T follicular helper cell (primary cell): ENCODE results near the gene NMT1.

Experiments used
- DNase-seq: peaks from one replicate; pipeline ENCODE4 v3.0.0-alpha.2; 2020; ENCODE audit warnings: low read depth
- total RNA-seq, 2 experiments: gene quantifications; one replicate each; lab custom pipeline; 2026; lab: John Stamatoyannopoulos, UW

The NMT1 gene
- total RNA-seq: 171 to 227 reads per million in 2 experiments

DNA sequence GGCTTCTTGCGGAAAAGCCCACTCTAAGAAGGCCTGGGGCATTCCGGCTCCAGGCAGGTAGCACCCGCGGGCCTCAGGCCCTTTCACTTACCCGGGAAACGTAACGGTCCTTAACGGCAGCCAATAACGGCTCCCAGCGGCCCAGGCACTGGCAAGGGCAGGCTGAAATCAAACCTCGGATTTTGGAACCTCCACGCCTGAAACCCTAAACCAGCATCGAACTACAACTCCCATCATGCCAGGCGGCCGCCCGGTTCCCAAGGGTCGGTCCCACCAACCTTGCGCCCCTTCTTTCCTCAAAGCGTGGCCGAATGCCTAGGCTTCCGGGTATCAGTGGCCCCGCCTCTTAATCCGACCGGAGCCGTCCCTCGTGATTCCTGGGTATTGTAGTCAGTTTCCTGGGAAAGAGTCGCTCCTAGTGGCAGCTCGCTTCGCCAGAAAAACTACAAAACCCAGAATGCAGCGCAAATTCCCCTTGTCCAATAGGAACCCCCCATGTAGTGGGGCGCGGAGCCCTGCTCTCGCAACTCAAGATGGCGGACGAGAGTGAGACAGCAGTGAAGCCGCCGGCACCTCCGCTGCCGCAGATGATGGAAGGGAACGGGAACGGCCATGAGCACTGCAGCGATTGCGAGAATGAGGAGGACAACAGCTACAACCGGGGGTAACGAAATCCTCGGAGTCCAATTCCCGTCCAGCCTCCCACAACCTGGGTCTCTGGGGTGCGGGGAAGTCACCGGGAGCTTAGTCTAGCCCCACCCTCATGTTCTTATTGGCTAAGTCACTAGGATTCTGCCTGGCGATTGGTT, at the start of gene NMT1:
Gene NMT1 (plus strand): TSS at position 521 of the 809 bp plus-strand sequence. CDS start 13 bp downstream, at position 534.
- DNase-seq: peak; percentile 93

DNA sequence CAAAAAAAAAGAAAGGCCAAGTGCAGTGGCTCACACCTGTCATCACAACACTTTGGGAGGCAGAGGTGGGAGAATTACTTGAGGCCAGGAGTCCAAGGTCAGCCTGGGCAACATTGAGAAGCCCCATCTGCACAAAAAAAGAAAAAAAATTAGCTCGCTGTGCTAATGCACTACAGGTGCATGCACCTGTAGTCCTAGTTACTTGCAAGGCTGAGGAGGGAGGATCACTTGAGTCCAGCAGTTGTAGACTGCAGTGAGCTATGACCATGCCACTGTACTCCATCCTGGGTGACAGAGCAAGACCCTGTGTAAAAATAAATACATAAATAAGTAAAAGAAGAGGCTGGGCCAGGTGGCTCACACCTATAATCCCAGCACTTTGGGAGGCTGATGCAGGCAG, 49.4 kb upstream of the NMT1 start:
- DNase-seq: no peak

DNA sequence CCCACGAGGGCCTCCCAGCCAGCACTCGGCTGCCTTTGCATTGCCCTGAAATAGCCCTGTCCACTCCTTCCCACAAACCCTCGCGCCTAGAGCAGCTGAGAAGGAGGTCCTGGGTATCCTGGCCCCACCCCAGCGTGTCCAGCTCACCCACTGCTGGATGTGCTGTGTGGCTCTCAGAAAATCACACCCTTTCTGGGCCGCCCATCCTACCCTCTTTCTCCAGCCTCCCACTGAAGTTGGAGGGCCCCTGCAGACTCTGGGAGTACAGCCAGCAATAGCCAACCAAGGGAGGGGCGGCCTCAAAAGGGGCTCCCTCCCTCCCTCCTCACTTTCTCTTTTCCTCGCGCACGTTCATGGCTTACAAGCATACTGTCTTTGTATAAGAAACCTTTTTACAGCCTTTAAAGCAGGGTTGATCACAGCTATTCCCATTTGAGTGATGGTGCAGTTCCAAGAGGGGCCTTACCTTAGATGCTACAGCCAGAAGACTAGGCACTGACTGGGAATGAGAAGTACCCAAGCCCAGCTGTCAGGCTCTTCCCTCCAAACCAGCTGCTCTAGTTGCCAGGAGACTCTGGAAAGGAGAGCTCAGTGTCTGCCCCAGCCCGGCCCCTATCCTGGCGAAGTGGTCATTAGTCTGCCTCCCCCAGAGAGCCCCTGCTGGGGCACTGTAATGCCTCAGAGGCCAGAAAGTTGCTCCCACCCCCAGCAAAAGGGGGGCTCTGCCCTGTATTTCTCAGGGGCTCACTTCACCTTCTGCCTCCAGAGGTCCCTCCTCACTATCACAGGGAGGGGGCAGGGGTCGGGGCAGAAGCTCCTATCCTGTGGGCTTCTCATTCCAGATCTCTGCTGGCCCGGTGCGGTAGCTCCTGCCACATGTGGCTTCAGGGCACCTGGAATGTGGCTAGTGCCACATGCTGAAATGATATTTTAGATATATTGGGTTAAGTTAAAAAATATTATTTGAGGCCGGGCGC, 47.8 kb upstream of the NMT1 start:
- no peak for DNase-seq

DNA sequence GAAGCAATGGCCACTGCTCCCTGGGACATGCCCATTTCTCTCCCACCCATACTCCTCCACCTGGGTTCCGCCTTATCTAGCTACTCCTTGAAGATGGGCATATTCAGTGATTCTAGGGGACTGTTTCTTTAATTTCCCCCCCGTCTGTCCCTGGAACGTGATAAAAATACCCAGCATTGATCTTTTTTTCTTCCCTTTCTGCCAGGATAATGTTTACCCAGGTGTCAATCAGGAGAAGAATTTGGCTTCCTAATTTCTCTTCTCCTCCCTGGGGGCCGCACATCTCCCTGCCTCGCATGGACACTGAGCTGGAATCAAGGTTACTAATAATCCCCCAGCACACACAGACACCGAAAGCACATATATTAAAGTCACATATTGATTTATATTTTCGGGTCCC, 44.9 kb upstream of the NMT1 start:
- no peak for DNase-seq

DNA sequence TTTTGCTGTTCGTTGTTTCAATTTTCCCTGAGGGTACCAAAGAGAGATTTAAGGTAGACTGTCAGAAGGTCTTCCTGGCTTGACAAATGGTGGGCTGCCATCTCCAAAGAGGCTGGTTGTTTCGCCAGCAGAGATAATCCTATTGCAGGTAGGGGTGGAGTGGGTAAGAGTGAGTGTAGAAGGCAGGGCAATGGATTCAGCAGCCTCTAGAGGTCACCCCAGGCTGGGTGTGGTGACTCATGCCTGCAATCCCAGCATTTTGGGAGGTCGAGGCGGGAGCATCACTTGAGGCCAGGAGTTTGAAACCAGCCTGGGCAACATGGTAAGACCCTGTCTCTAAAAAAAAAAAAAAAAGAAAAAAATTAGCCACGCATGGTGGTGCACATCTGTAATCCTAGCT, 44.3 kb upstream of the NMT1 start:
- DNase-seq: no peak

DNA sequence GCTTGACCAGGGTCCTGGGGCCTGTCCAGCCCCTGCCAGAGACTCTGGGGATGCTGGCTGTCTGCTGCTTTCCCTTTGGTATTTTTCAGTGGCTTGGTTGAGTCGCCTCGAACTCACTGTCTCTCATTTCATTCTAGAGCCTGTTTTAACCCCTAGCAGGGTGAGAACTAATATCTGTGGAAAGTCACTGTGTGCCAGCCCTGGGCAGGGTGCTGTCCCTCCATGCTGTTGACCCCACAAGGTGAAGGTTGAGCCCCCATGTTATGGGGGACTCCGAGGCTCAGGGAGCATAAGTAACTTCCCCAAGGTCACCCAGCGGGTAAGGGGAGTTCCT, 42.6 kb upstream of the NMT1 start:
- no peak for DNase-seq

DNA sequence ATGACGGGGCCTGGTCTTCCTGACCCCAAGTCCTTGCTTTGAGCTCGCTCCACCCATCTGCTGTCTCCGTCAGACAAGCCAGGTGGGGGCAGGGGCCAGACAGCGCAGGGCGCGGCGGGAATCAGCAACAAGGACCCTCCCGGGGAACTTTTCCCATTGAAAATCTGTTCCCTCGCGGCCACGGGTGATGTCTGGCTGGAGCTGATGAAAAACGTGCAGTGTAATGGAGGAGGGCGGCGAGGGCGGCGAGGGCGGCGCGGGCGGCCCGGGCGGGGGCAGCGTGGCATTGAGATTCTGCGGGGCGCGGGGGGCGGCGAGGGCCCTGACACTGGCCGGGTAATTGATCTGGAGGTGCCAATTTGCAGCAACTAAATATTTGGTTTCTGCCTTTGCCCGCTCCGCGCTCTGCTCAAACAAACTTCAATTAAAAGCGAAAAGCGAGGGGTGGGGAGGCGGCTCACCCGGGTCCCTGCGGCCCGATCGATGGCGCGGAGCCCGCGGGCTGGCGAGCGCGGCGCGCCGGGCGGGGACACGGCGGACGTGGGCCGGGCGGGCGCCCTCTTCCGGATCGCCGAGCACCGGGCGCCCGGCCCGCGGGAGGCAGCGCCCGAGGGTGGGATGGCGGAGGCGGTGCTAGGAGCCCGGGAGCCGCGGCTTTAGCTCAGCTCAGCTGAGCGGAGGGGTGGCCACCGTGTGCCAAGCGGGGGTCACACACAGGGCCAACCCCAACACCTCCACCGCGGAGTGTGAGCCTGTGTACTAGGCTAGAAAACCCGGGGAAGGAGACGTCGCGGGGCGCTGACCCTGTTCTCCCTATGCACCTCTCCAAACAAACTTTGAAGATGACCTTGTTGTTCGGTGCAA, 42.0 kb upstream of the NMT1 start:
- DNase-seq: no peak

DNA sequence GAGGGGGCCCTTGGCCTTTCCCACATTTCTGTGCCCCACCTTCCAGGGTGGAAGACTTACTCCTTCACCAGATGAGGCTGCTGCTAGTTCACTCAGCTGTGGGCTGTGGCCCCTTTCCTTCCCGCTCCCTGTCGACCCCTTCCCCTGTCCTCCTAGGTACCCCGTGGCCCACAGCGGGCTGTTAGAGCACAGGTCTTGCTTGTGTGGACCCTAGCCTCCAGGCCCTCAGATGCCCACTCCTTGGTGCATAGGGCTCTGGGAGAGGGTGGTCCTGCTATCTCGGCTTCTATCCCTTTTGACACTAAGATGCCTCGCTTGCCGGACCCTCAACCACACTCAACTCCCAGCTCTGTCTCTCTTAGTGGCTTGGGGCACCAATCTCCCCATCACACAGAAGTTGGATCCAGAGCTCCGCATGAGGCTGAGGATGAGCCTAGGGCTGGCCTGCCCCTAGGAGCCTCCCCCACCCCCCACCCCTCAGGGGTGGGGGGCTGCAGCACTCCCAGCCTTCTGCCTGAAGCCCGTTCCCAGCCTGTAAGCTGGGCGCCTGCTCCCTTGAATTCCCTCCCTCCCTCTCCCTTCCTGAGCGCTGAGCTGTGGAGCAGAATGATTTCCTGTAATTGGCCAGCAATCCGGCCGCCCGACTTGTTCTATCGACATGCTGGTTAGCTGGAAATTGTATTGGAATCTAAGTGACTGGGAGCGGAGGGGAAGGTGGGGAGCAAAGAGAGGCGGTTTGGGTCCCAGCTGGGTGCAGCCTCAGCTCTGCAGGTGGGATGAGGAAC, 40.6 kb upstream of the NMT1 start:
- no peak for DNase-seq

DNA sequence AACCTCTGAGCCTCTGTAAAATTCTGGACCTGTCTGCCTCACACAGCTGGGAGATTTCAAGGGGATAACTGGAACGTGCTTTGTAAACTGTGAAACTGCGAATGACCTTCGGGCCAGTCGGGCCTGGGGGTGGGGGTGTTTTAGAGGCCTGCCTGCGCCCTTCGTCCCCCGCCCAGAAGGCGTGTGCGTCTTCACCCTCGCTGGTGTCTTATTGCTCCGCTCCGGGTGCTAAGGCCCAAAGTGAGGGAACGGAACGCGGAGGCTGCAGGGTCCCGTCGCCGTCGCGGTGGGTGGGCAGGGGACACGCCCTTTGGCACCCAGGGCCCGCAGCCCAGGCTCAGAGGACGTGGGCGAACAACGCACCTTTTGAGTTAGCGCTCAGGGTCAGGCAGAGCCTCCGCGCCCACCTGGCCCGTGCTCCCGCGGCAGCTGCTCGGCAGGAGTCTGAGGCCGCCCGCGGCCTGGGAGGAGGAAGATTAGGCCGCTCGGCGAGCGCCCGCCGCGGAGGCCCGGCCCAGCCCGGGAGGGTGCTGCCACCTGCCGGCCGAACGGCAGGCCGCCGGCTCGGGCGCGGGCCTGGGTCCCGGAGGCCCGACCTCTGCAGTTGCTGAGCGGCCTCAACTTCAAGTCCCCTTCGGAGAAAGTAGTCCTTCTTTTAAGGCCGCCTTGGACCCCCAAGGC, 39.4 kb upstream of the NMT1 start:
- DNase-seq: peak; percentile 48

DNA sequence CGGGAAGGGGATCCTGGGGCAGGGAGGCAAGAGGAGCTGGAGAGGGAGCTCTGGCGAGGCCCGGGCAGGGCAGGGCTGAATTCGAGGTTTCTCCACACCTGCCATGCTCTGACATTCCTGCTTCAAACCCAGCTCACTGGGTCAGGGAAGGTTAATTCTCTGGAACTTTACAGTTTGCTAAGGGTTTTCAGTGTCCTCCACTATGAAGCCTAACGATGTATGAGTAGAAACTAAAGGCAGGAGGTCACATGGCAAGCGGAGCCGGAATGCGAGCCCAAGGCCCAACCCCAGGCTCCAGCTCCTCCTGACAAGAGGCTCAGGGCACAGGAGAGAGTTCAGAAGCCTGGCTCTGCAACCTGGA, 38.8 kb upstream of the NMT1 start:
- DNase-seq: no peak

DNA sequence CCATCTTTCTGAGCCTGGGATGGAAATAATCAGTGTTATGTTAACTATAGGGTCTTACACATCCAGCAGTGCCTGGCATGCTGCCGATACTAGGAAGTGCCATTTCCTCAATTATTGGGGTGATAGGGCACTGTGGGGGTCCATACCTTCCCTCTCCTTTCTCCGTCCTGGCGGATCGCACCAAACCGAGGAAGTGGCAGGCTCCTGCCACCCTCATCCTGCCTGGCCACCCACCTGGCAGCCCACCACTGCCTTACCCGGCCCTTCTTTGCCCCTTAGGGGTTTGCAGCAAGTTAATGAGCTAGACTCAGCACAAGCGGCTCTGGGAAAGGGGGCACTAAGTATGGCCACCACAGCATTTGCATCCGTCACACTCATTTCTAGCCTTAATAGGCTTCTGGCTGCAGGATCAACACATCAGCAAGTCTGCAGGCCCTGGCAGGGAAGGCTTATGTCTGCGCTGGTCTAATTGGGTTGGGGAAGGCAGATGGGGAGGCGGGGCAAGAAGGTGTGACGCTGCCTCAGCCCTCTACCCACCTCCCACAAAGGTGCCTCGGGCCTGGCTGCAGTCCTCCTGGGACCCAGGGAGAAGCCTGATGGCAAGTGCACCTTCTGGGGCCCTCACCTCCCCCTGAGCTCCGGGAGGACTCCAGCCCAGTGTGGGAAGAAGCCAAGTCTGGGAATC, 38.3 kb upstream of the NMT1 start:
- DNase-seq: no peak

DNA sequence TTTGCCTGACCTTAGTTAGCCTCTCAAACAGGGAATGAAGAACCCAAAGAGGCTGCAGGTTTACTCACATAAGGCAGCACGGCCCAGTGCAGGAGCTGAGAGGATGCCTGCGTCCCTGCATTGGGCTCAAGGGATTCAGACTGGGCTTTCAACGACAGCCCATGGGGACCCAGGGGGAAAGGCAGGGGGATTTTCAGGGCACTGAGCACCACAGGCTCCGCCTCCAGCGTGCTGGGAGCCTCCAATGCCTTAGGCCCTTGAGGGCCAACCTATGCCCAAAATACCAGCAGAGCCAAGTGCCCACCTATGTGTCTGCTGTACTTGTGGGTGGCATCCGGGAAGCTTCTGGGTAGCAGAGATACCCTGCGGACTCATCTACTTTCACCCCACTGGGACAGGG, 32.0 kb upstream of the NMT1 start:
- DNase-seq: no peak

DNA sequence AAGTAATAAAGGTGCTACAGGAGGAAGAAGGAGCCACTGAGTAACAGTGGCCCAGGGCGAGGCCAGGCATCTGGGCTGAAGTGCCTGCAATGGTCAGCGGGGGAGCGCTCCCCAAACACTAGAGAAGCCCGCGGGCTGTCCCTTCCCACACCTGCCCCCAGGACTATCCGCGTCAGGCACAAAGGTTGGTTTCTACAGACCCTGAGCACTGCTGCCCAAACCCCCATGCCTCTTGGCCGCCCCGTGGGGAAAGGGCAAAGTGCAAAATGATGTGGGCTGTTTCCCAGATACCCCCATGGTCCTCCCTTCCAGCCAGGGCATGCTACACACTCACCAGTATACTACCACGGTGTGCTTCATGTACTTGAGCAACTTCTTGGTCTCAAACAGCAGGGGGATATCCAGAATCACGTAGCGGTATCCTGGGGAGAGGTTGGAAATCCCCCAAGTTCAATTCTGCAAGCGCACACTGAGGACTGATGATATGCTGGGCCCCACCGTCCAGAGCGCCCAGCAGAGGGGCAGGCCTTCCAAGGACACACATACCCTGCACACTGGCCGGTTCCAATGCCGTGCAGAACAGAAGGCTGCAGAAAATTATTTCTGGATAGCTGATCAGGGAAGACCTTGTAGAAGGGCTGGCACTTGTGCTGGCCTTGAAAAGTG, 31.2 kb upstream of the NMT1 start:
- DNase-seq: no peak

DNA sequence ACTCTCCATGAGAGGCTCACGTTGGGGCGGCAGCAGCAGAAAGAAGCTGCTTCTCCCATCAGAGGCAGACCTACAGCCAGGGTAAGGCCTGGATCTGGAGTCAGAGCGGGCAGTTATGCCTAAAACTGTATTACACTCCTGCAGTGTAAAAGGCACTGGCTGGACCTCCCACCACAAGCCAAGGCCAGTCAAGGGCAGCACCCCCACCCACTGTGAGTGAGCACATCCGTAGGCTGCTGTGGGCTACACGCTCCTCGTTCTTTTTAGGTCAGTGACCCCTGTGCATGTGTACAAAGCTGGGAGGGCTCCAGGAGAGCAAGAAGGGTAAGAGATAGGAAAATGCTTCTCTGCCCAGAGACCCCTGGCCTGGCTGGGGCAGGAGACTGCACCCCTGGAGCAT, 30.4 kb upstream of the NMT1 start:
- DNase-seq: no peak

DNA sequence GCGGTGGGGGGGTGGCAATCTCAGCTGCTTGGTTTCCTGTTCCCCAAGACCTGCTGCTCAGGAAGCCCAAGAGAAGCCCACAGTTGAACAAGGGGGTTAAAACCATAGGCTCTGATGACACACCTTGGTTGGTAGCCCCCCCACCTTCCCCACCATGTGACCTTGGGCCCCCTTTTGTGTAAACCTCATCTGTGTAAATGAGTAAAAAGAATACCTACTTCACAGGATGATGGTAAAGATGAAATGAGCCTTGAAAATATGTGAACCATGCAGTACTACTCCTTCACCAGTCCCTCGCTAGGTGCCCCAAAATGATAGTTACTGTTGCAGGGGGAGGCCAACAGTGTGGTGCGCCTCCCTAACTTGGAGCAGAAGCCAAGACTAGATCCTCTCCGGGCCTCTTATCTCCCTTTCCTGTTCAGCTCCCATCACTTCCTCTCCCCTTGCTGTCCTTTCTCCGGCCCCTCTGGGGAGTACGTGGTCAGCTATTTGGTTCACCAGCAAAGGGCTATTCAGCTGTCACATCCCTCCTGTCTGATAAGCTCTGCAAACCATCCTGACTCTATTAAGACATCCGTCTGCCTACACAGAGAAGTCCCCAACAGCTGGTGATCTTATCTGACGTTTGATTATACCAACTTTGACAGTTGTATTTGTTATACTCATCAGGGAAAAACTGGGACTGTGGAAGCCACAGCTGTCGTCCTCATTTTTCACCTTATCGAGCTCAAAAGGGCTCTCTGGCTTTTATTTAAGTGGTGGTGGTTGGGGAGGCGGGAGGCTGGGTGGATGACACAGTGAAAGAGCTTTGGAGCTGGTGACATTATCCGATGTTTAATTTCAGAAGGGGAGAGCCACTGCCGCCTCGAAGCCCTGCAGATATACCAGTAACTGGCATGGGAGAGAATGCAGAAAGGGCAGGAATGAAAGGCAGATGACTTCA, 29.6 kb upstream of the NMT1 start:
- DNase-seq: no peak

DNA sequence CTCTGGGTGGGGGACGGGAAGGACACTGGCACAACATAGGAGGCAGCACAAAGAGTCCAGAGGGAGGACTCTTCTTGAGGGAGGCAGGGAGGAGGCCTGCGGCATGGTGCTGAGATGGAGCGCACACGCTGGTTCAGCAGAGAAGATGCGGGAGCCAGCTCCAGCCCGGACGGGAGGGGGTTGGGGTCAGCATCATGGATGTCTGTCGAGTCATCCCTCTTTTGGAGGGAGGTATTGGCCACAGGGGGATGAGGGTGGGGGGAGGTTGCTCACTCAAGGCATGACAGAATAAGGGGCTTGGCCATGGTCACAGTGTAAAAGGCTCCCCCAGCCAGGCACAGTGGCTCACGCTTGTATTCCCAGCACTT, 29.0 kb upstream of the NMT1 start:
- DNase-seq: no peak

DNA sequence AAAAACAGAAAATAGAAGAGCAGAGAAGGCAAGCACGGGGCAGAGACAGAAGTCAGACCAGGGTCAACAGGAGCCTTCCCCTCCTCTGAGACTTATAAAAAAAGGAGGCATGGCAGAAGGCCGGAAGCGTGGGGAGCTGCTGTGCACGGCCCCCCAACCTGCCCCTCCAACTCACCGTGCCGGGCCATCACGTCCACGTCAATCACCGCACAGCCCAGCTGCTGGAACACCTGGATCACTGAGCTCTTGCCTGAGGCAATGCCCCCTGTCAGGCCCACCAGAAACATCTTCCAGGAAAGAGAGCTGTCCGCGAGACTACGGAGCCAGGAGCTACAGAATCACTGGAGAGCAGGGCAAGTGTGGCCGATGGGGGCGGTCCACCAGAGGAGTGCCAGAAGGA, 26.5 kb upstream of the NMT1 start:
- DNase-seq: no peak

DNA sequence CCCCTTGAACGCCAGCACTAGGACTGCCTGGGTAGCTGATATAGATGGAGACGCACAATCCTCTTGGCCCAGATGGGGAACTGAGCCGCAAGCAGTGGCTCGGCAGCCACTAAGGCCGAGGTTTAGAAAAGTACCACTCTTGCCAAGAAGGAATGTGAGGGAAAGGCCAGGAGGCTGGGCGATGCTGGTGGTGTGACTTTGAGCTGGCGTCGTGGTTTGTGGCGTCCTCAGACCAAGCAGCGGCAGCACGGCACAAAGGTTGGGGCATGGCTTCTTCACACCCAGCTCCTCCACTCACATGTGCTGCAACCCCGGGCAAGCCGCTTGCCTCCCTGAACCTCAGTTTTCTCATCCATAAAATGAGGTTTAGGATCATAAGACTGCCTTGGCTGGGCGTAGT, 25.3 kb upstream of the NMT1 start:
- DNase-seq: no peak

DNA sequence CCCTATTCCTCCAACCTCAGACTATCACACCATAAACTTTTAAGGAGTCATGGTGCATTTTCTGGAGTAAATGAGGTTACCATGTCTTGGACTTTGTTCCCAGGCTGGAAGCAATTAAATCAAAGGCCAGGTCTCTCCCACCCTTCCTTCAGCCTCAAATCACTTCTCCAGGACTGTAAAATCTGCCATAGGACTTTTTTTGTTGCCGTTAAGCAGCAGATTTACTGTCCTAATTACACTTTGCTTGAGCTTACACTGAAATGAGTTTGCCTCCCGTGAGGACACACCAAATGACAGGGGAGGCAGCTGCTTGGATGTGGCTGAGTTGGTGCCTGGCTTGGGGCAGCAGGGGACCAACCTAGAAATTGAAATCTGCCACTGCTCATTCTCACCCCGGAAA, 24.4 kb upstream of the NMT1 start:
- no peak for DNase-seq
